Large intestine (tissue), 3 donors: ENCODE data around the gene RAB11FIP4. TPM values are rescaled to one million over a fixed set of nuclear protein-coding genes. Genes with fewer than 3 reads are reported as not detected.

Experiments
- DNase-seq, 2 donors: peaks; one replicate each; pipeline versions ENCODE4 v3.0.0 to v3.0.0-alpha.2; 2013
- H3K27ac ChIP-seq: one replicate; pipeline ENCODE4 v1.5.1; 2013; ENCODE audit warnings: low read length
- H3K27me3 ChIP-seq: 2 replicates; pipeline ENCODE4 v1.6.1; 2013; ENCODE audit warnings: low read length; ENCODE audit not compliant: control insufficient read depth, insufficient read depth
- H3K36me3 ChIP-seq: 2 replicates; pipeline ENCODE4 v1.6.1; 2013; ENCODE audit warnings: low read length; ENCODE audit not compliant: control insufficient read depth, insufficient read depth
- H3K4me1 ChIP-seq: one replicate; pipeline ENCODE4 v1.6.1; 2013; ENCODE audit warnings: low read length; ENCODE audit not compliant: control insufficient read depth, insufficient read depth
- H3K4me3 ChIP-seq: one replicate; pipeline ENCODE4 v1.5.1; 2013; ENCODE audit warnings: low read length
- H3K9me3 ChIP-seq: one replicate; pipeline ENCODE4 v1.6.1; 2013; ENCODE audit warnings: mild to moderate bottlenecking, low read depth, low read length, moderate library complexity; ENCODE audit not compliant: control insufficient read depth
- WGBS: methylation state at CpG from one replicate; pipeline ENCODE4 v1.1.5; 2013; ENCODE audit warnings: low lambda C conversion rate; ENCODE audit not compliant: insufficient coverage; 5-methylcytosine and 5-hydroxymethylcytosine counted together
- polyA plus RNA-seq: library from polyadenylated mRNA; unstranded; fragments of 120-200 nt; gene quantifications from one replicate; pipeline ENCODE4 v1.2.1, GENCODE V29; 2013

Gene RAB11FIP4
- polyA plus RNA-seq, 1 donor, result 18.8 TPM

DNA sequence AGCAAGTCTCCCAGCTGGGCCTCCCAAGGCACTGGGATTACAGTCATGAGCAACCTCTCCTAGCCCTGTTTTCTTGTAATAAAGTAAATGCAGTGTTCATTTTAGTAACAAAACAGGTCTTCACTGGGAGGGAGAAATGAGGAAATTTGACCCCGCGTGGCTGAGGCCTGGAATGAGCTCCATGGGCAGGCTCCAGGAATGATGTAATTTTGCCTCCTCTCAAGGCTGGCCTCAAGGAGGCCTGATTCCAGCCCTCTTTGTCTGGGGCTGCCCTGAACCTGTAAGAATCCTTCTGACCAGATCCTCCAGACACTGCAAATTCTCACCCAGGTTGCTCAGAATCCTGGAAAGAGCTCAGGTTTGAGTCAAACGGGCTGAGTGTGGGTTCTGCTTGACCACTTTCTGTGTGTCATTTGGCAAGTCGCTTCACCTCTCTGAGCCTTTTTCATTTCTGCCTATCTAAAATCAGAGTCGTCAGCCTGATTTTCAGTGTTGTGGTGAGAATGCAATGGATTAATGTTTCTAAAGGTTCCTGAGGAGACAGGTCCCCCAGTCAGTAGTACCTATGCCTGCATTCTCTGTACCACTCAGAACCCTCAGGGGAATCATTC, 57.1 kb downstream of the RAB11FIP4 start:
- WGBS, result no CpG with 5 or more reads among the region's 5 CpGs
- no peaks in the 10 kb centered on the region for H3K27me3 ChIP-seq
- DNase-seq, result no peak
- no peaks in the 10 kb centered on the region for H3K4me1 ChIP-seq
- no peaks in the 10 kb centered on the region for H3K9me3 ChIP-seq
- no peaks in the 10 kb centered on the region for H3K36me3 ChIP-seq
- no peak overlapping the region for H3K4me3 ChIP-seq
- H3K27ac ChIP-seq, result no peak overlapping the region

DNA sequence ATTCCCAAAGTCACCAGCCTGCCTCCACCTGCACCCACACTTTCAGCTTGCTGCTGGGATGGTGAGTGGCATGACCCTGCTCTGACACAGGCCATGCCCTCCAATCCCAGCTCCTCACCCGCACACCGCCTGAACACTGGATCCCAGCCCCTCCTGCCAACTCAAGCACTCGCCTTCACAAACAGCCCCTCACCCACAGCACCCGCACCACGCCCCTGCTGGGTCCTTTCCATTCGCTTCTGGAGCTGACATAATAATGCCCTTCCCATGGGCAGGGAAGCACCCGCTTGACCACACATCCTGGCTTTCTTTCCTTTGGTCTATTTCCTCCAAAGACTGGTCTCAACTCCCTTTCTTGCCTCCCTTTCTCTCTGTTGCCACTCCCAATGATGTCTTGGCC, 57.6 kb downstream of the RAB11FIP4 start:
- Histone ChIP-seq H3K36me3 (no peaks in the 10 kb centered on the region), H3K4me3 (no peak overlapping the region), H3K9me3 (no peaks in the 10 kb centered on the region), H3K4me1 (no peaks in the 10 kb centered on the region), H3K27ac (no peak overlapping the region), H3K27me3 (no peaks in the 10 kb centered on the region)
- 100% methylated on average over 1 of the region's 7 CpGs for WGBS
- no peak for DNase-seq

DNA sequence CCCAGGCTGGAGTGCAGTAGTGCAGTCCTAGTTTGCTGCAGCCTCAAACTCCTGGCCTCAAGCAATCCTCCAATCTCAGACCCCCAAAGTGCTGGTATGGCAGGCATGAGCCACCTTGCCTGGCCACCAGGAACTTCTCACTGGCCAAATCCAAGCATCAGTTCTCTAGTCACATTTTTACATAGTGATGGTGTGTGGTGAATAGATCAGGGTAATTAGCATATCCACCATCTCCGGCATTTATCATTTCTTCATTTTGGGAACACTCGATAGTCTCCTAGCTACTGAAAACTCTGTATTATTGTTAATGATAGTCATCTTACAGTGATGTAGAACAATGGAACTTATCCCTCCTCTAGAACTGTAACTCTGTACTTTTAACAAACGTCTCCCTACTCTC, 58.3 kb downstream of the RAB11FIP4 start:
- no peaks in the 10 kb centered on the region for H3K9me3 ChIP-seq
- no peak for DNase-seq
- WGBS, result 100% methylated on average over 2 of the region's 3 CpGs
- H3K4me3 ChIP-seq, result no peak overlapping the region
- H3K4me1 ChIP-seq, result no peaks in the 10 kb centered on the region
- no peak overlapping the region for H3K27ac ChIP-seq
- H3K36me3 ChIP-seq, result no peaks in the 10 kb centered on the region
- H3K27me3 ChIP-seq, result no peaks in the 10 kb centered on the region

DNA sequence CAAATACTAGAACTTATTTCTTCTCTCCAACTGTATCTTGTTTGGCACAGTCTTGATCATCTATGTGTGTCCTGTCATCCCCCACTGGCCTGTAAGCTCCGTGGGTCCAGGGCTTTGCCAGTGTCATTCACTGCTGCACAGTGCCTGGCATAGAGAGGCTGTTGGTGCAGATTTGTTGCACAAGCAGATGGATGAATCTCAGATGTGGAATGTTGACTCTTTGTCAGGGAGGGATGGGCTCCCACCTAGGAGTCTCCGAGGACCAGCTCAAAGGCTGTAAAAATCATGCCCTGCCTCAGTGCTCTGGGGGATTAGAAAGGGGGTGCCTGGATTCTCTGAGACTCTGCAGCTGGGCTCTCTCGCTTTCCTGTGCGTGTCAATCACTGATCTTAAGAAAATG, 60.6 kb downstream of the RAB11FIP4 start:
- WGBS, result no CpG with 5 or more reads among the region's 4 CpGs
- DNase-seq, result no peak
- Histone ChIP-seq H3K27me3 (no peaks in the 10 kb centered on the region), H3K9me3 (no peaks in the 10 kb centered on the region), H3K4me3 (no peak overlapping the region), H3K4me1 (no peaks in the 10 kb centered on the region), H3K27ac (no peak overlapping the region), H3K36me3 (no peaks in the 10 kb centered on the region)

DNA sequence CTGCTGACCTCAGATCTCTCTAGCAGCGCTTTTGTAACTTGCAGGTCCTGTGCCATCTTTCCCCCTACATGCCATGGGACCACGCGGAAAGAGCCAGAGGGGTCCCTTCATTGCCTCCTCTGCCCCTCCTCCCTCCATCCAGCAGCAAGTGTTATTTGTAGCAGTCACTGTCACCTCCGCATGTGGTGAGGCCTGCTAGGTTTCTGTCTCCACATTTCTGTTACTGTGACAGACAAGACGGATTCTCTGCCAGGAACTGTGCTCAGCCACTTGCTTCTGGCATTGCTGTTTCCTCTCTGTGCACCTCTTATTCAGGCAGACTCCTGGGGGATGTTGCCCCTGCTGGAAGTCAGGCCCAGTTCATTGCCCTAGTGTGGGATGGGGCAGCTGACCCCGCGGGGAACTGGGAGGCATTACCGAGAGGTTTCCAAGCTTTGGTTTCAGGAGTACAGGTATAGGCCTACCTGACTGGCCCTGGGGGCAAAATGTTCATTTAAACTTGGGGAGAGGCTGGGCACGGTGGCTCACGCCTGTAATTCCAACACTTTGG, 61.2 kb downstream of the RAB11FIP4 start:
- Histone ChIP-seq H3K9me3 (peaks cover 5% of the 10 kb centered on the region), H3K4me3 (no peak overlapping the region), H3K27ac (no peak overlapping the region), H3K4me1 (no peaks in the 10 kb centered on the region), H3K27me3 (no peaks in the 10 kb centered on the region), H3K36me3 (no peaks in the 10 kb centered on the region)
- DNase-seq, result no peak
- WGBS, result no CpG with 5 or more reads among the region's 10 CpGs

DNA sequence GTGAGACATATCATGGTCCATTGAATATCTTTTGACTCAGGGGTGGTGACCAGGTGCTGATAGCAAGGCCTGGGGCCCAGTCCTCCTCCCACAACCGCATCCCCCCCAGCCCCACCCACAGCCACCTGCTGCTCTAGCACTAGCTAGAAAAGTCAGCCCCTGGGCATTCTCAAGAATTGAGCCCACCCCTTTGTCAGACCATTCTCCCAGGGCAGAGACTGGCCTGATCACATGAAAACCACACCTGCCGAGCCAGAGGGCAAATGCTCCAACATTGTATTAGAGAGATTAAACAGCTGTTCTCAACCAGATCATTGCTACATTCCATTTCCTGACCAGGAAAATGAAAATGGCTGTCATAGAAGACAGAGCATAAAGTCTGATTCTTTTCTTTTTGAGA, 62.4 kb downstream of the RAB11FIP4 start:
- Histone ChIP-seq H3K9me3 (peaks cover 6% of the 10 kb centered on the region), H3K27ac (no peak overlapping the region), H3K36me3 (no peaks in the 10 kb centered on the region), H3K4me3 (no peak overlapping the region), H3K4me1 (no peaks in the 10 kb centered on the region), H3K27me3 (no peaks in the 10 kb centered on the region)
- DNase-seq, result peak in 1 of 2 donors; percentile 24
- no CpG with 5 or more reads among the region's 2 CpGs for WGBS

DNA sequence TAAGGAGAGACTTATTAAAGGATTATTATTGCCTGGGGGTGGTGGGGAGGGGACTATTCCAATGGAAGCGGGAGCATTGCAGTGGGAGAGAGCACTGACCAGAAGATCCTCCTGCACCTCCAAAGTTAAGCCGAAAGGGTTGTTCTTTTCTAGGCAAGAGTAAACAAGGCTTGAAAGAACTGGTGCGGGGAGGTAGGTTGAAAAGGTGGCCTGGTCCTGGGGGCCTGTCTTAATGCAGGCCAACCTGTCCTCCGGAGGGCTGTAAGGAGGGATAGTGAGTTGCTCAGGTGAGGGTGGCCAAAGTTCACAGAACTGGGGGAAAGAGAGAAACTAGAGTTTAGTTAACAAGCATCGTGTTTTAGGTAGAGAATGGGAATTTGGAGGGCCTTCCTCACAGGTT, 65.3 kb downstream of the RAB11FIP4 start:
- peak in 1 of 2 donors; percentile 9 for DNase-seq
- no CpG with 5 or more reads among the region's 5 CpGs for WGBS

DNA sequence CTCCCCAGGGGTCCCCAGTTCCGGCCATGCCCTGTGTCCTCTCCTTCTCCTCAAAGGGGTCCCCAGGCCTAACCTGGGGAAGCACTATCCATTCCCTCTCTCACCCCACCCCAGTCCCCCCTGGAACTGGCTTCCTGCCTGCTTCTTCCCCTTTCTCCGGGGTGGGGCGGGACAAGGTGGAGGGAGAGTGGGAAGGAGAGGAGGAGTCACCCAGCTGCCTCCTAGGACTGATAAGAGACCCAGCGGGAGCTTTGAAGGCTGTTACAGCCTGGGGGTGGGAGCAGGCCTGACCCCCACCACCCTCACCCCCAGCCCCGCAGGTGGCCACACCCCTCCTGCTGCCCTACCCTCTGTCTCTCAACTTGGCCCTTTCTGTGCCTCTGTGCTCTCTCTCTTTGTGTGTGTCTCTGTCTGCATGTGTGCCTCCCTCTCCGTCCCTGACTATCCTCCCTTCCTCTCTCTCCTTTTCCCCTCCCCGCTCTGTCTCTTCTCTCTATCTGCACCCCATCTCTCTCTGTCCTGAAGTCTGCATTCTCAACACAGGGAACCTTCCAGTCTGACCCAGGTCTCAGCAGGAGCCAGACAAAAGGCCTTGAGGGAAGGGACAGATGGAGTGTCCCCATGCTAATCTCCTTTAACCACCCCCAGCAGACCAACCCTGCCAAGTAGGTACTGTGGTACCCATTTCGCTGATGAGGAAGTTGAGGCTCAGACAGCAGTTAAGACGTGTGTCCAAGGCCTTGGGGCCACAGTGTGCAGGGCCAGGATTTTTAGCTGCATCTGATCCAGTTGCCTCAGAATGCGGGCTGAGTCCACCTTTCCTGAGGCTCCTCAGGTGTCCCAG, 66.1 kb downstream of the RAB11FIP4 start:
- H3K4me1 ChIP-seq, result no peaks in the 10 kb centered on the region
- H3K36me3 ChIP-seq, result no peaks in the 10 kb centered on the region
- peaks cover 6% of the 10 kb centered on the region for H3K9me3 ChIP-seq
- H3K4me3 ChIP-seq, result no peak overlapping the region
- H3K27me3 ChIP-seq, result no peaks in the 10 kb centered on the region
- 83% methylated on average over 1 of the region's 10 CpGs for WGBS
- H3K27ac ChIP-seq, result no peak overlapping the region
- no peak for DNase-seq

More for the DNA sequence above, 65.3 kb downstream of the RAB11FIP4 start:
- peaks cover 6% of the 10 kb centered on the region for H3K9me3 ChIP-seq
- H3K4me3 ChIP-seq, result no peak overlapping the region
- no peaks in the 10 kb centered on the region for H3K27me3 ChIP-seq
- no peaks in the 10 kb centered on the region for H3K36me3 ChIP-seq
- H3K27ac ChIP-seq, result no peak overlapping the region
- no peaks in the 10 kb centered on the region for H3K4me1 ChIP-seq

DNA sequence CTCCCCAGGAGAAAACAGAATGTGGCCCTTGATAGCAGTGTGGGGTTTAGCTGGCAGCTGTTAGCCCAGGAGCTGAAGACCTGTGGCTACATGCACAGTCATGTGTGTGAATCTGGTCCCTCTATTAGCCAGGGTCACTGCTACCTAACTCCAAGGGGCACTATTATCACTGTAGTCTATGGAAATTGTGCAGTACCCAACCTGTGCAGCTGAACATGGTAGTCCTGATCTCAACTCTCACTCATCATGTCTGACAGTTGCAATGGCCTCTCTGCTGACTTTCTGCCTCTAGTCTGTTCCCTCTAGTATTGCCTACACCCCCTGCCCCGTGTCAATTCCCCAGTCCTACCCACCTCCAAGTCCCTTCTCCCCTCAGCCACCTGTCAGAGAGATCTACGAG, 67.4 kb downstream of the RAB11FIP4 start:
- Histone ChIP-seq H3K4me1 (no peaks in the 10 kb centered on the region), H3K27me3 (no peaks in the 10 kb centered on the region), H3K36me3 (no peaks in the 10 kb centered on the region), H3K27ac (no peak overlapping the region), H3K9me3 (peaks cover 6% of the 10 kb centered on the region), H3K4me3 (no peak overlapping the region)
- no peak for DNase-seq
- no CpG with 5 or more reads among the region's 2 CpGs for WGBS

DNA sequence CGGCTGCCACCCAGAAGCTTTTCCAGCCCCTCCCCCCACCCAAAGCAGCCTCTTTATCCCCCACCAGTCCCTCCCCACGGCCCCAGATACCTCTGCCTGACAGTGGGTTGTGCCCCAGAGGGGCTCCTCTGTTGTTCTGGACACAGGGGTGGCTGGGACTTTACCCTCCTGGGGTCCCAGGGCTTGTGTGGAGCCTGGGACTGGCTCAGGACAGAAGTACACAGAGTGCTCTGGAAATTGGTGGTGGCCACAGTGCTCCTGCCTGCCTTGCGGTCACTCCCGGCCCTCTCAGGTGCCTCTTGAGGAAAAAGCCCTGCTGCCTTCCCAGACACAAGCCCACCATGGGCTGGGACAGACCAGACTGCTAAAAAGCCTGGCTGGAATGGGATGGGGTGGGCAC, 68.2 kb downstream of the RAB11FIP4 start:
- Histone ChIP-seq H3K9me3 (peaks cover 6% of the 10 kb centered on the region), H3K36me3 (no peaks in the 10 kb centered on the region), H3K27me3 (no peaks in the 10 kb centered on the region), H3K27ac (no peak overlapping the region), H3K4me1 (no peaks in the 10 kb centered on the region), H3K4me3 (no peak overlapping the region)
- WGBS, result no CpG with 5 or more reads among the region's 4 CpGs
- no peak for DNase-seq
